HL-60/S4 treated with retinoic acid at 250 ng/mL for 4 days and 3 days (cell line): Measurements from ENCODE around the gene SFXN1.
"Not testable (repeated sequence)": the region's sequence is repeated elsewhere in the genome, so short reads cannot be mapped to it uniquely, and the experiment has no call there.

Source experiments
- in situ Hi-C: fragments of 300-500 bp; cut with MboI; formaldehyde crosslinking; loops from 2 replicates; pipeline ENCODE4 v1.7.0; 2022; ENCODE audit warnings: low sequenced_read_pairs

Gene SFXN1, protein sequence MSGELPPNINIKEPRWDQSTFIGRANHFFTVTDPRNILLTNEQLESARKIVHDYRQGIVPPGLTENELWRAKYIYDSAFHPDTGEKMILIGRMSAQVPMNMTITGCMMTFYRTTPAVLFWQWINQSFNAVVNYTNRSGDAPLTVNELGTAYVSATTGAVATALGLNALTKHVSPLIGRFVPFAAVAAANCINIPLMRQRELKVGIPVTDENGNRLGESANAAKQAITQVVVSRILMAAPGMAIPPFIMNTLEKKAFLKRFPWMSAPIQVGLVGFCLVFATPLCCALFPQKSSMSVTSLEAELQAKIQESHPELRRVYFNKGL

GRCh38 chr5:175478384-175479124 is at the start of gene SFXN1:
Gene SFXN1 (plus strand): TSS chr5:175478560. CDS start chr5:175492104, 13,544 bp downstream.
- in situ Hi-C loops = no loop called here

DNA sequence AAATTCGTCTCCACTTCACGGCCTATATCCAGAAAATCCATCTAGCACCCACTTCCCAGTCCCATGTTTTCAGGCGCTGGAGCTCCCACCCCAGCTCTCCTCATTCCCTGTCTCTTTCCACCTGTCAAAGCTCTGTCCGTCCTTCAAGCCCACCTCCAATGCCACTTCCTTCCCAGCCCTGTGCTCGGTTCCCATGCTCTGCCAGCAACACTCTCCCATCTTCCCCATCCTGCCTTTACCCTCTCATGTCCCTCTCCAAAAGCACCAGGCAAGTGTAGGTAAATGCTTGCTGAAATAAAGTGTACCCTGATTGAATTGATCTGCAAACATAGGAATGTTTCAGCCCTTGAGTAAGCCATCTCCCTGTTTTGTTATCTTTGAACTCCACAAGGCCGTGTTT is 43.6 kb upstream of the SFXN1 start:
- in situ Hi-C loops = no loop called here

GRCh38 chr5:175436359-175436758 is 42.0 kb upstream of the SFXN1 start:
- in situ Hi-C loops = no loop called here

- in situ Hi-C loops = no loop called here
Observed at GRCh38 chr5:175438234-175438857, 40.0 kb upstream of the SFXN1 start.

DNA sequence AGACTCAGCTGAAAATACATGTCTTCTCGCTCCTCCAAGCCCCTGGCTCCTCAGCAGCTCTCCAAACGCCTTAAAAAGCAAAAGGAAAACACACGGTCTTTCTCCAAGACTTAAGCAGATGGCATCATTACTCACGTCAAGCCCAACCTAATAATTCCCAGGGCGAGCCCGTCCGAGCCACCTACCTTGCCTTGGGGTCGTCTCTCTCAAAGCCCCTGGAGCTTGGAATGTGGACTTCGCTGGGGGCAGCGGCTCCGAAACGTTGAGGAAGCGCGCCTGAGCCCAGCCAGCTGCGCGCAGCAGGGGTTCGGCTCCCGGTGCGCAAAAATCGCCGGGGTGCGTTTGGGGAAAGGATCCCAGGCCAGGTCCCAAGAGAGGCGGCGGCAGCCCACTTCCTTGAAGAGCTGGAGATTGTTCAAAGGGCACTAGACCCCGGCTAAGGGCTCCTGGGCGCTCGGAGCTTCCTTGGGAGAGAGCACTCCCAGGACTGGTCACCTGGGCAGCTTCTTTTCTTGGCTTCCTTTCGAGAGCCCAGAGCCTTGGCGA is 34.8 kb upstream of the SFXN1 start:
- in situ Hi-C loops = no loop called here

DNA sequence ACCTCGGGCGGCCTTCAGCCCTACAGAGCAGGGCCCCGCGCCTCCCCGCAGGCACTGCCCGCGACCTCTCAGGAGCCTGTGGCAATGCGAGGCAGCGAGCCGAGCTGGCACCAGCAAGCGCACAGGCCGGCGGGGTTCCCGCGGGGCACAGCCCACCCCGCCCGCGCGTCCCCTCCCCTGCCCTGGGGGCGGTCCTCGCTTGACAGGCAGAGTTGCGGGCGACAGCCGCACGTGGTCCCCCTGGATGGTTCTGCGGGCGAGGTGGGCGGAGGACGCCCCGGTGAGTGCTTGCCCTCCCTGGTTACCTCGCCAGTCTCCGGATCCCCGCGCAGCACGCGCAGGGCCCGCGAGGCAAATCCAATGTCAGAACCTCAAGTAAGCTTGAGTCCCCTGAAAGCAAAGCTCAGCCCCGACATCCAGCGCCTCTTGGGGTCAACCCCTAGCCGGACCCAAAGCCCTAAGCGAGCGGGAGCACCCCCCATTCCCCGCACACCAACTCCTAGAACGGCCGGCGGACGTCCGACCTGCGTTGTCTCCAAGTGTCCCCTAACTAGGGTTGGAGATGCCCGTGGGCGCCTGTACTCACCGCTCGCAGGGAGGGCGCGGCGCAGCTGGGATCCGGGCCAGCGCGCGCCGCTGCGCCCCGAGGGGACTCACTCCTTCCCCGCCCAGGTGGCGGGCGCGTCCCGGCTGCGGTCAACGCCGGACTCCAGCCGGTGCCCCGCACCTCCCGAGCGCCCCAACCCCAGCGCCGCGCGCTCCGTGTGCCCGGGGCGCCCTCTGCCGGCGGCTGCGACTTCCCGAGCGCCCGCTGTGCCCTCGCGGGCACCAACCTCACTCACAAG is 34.1 kb upstream of the SFXN1 start, which contains the start of gene DRD1:
TSS of gene DRD1 (minus strand) at position 123 of the 845 bp plus-strand sequence. CDS start 1,083 bp downstream, outside the sequence.
- in situ Hi-C loops = no loop called here

DNA sequence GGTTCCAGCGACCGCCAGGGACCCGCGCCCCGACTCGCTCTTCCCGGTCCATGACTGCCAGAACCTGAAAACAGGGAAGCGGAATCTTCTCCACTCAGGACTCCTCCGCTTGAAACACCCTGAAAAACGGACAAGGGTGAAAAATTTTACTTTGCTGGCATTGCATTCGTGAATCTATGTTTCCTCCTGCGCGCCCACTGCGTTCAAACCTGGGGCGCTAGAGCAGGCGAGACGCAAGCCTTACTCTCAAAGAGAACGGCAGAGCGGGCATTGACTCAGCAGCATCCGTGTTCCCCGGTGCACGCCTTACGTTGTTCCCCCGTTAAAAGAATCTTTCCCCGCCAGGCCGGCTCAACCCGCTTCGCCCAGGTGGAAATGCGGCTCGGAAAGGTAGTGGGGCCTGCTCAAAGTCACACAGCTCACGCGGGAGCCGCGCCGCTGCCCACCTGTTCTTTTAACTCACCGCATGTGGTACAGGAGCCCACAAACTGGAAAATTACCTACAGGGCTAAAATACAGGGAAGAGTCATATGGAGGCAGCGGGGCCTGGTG is 33.4 kb upstream of the SFXN1 start:
- in situ Hi-C loops = no loop called here

- in situ Hi-C loops = not testable (repeated sequence)
Observed at GRCh38 chr5:175446378-175446777, 32.0 kb upstream of the SFXN1 start.

DNA sequence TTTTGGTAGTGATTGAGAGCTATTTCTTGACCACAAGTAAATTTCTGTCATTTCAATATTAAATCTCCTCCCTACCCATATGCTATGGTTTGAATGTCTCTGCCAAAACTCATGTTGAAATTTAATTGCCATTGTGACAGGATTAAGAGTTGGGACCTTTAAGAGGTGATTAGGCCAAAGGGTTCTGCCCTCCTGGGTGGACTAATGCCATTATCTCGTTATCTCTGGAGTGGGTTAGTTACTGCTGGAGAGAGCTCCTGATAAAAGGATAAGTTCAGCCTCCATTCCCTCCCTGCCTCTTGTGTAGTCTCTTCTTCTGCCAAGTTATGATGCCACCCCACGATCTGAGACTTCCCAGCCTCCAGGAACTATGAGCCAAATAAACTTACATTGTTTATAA is 30.8 kb upstream of the SFXN1 start:
- in situ Hi-C loops = no loop called here

- in situ Hi-C loops = no loop called here
Observed at GRCh38 chr5:175448276-175448675, 30.1 kb upstream of the SFXN1 start.

GRCh38 chr5:175452166-175452565 is 26.2 kb upstream of the SFXN1 start:
- in situ Hi-C loops = no loop called here

DNA sequence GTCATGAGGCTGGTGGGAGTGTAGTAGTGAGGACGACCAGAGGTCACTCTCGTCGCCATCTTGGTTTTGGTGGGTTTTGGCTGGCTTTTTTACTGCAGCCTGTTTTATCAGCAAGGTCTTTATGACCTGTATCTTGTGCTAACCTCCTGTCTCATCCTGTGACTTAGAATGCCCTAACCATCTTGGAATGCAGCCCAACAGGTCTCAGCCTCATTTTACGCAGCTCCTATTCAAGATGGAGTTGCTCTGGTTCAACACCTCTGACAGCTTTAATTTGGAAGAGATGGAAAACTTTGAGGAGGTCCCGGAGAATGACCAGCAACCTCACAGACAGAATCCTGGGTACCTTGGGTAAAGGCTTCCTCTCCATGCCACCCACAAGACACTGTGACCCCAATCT is 24.0 kb upstream of the SFXN1 start:
- in situ Hi-C loops = not testable (repeated sequence)

- in situ Hi-C loops = no loop called here
Observed at GRCh38 chr5:175456105-175456742, 22.1 kb upstream of the SFXN1 start.

DNA sequence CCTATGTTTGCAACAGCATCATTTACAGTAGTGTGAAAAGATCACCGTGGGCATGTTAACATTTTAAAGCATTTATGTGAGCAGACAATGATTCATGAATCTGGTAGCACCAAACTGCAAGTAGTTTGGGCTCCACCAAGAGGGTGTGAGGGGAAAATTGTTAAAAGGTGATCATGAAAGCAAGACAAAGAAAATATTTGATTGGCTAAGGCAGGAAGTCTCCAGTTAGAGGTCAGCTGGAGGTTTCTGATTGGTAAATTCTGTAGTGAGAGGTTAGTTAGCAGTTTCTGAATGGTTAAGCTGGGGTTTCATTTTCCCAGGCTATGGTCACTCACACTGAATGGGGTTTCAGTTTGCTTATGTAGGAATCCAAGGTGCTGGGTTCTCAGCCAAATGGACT is 20.9 kb upstream of the SFXN1 start:
- in situ Hi-C loops = no loop called here

DNA sequence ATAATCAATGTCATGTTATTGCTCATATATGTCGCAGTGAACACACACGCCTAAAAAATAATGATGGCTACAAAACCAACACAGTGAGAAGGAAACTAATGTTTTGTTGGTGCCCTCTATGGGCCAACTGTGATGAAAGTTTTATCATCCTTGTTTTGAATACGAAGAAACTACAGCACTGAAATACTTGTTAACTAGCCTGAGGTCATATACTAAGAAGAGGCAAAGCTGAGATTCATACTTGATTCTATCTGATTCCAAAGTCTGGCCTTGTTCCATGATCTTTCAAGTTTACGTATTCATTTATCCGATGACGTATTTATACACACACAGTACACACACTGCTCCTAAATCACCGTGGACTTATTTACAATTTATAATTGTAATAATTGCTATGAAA is 18.2 kb upstream of the SFXN1 start:
- in situ Hi-C loops = no loop called here

DNA sequence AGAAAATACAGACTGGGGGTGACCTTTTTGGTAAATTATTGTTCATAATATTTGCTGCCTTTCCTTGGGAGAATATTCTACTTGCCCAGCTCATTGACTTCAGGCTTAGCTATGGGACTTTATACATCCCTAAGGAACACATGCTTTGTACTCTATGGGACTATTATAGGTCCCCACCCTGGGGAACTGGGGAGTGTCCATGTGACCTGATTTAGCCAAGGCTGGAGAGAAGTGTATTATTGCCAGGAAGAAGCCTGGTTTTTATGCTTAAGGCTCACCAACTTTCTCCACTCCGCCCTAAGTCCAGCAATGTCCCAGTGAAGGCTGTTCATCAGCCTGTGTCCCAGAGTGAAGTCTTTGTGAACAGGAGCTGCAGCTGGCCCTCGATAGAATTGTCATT is 17.8 kb upstream of the SFXN1 start:
- in situ Hi-C loops = no loop called here

DNA sequence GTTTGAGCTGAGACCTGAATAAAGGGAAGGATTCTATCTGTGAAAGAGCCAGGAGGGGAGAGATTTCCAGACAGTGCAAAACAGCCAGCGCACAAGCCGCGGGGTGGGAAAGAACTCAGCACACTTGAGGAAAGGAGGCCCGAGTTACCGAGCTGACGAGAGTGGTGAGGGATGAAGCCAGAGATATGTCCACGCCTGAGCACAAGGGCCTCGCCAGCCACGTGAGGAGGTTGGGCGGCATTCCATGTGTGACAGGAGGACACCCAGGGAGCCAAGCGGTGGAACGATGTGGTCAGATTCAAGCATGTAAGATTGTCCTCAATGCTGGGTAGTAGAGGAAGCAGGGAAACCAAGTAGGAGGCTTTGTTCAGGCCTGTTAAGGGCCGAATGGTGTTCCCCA is 17.0 kb upstream of the SFXN1 start:
- in situ Hi-C loops = no loop called here

DNA sequence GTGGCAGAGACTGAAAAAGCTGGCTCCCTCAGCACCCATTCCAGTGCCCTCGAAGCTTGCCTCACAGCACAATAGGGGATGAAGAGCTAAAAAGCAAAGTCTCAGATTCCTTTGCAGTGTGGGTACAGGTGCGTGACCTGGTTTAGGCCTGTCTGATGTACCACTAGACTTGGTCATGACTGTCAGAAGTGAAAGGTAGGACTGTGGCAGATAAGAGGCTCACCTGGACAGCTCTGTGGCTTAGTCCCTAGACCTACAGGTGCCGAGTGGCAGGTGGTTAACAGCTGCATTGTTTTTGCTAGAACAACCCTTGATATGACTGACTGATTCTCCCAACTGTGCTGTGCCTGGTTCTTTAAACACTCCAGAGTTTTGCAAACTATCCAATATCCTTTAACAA is 14.7 kb upstream of the SFXN1 start:
- in situ Hi-C loops = no loop called here

- in situ Hi-C loops = no loop called here
Observed at GRCh38 chr5:175464074-175464941, 14.1 kb upstream of the SFXN1 start.
